ENCODE results near the gene ARID1B. TPM values are rescaled to one million over a fixed set of nuclear protein-coding genes. Genes with fewer than 3 reads are reported as not detected.
A peak's percentile ranks its signal among the peaks of the same experiment; 100 is the strongest.

ARID1B gene
- total and polyA plus RNA-seq, 2 experiments from 2014 or later, result 41.9 to 72.7 TPM

DNA sequence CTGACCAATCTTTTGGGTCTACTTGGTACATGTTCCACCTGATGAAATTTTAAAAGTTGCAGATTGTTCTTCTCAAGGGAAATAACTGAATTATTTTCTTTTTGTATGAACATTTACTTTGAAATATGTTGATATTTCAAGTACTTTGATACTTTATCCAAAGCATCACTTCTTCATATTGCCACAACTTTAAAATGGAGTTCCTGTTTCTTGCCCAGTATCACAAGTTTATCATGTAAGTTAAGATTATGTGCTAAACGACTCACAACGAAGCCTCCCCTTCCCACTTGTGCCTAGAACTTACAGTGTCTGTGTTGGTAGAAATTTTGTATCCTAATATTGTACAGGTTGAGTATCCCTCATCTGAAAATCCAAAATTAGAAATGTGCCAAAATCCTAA lies 108.4 kb downstream of the ARID1B start:
- no peaks in the 10 kb centered on the region for H3K27me3 ChIP-seq
- DNase-seq (ENCODE audit: low read depth in 1 of 2, low spot score in 1 of 2), result no peak
- TF ChIP-seq, protein P1, sequence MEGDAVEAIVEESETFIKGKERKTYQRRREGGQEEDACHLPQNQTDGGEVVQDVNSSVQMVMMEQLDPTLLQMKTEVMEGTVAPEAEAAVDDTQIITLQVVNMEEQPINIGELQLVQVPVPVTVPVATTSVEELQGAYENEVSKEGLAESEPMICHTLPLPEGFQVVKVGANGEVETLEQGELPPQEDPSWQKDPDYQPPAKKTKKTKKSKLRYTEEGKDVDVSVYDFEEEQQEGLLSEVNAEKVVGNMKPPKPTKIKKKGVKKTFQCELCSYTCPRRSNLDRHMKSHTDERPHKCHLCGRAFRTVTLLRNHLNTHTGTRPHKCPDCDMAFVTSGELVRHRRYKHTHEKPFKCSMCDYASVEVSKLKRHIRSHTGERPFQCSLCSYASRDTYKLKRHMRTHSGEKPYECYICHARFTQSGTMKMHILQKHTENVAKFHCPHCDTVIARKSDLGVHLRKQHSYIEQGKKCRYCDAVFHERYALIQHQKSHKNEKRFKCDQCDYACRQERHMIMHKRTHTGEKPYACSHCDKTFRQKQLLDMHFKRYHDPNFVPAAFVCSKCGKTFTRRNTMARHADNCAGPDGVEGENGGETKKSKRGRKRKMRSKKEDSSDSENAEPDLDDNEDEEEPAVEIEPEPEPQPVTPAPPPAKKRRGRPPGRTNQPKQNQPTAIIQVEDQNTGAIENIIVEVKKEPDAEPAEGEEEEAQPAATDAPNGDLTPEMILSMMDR (IDR thresholded peaks at IDR 0.05; ENCODE audit: low read depth, low read length), result no peak
- H3K27ac ChIP-seq, result no peak overlapping the region
- no peaks in the 10 kb centered on the region for H3K9me3 ChIP-seq (ENCODE audit: low read depth)
- H3K36me3 ChIP-seq, result no peaks in the 10 kb centered on the region
- no peak overlapping the region for H3K4me3 ChIP-seq
- H3K4me1 ChIP-seq (ENCODE audit: low read depth), result peaks cover 20% of the 10 kb centered on the region

DNA sequence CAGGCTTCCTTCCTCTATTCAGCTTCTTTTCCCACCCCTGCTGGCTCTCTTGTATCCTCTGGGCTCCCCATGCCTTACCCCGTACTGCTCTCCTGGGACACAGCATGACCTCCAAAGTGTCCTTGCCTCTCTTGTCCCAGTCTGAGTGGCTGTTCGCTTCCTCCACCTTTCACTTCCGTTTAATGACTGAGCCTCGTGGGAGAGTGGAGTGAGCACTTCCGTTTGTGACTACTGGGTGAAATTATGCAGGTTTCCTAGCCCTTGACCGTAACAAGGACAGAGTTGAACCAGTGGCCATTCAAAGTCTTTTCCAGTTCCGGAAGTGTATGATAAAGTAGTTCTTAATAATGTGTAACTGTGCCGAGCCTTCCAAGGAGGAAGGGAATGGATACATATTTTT lies 109.2 kb downstream of the ARID1B start:
- peaks cover 20% of the 10 kb centered on the region for H3K4me1 ChIP-seq (ENCODE audit: low read depth)
- H3K36me3 ChIP-seq, result no peaks in the 10 kb centered on the region
- TF ChIP-seq, protein P1 (IDR thresholded peaks at IDR 0.05; ENCODE audit: low read depth, low read length), result no peak
- DNase-seq (ENCODE audit: low read depth in 1 of 2, low spot score in 1 of 2), result peak in 1 of 2 donors; percentile 64
- no peaks in the 10 kb centered on the region for H3K9me3 ChIP-seq (ENCODE audit: low read depth)
- no peaks in the 10 kb centered on the region for H3K27me3 ChIP-seq
- peak overlapping the region; percentile 48 for H3K27ac ChIP-seq
- no peak overlapping the region for H3K4me3 ChIP-seq

DNA sequence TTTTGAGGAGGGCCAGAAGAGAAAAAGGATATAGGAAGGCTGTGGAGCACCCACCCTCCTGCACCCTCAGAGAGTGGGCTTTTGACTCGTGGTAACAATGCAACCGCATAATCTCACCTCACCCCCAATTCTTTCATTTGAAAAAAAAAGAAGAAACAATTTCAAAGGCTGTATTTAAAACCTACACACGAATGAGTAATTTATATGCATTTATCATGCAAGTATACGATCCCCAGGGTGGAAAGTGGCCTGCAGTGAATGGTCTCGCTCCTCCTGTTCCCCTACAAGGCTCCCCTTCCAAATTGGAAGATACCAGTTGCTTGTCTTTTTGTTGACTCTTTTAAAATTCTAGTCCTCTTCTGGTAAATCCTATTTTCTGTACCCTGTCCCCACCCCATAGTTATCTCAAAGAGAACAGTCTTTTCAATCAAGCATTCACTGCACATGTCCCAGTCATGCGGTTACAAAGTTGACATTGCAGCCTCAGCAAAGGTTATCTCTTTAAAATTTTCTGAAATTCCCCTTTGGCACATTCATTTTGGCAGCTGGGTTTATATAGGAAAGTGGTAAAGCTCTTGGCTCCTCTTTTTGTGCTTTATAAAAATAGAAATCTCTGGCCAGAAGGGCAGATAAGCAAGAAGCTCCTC lies 110.6 kb downstream of the ARID1B start:
- no peaks in the 10 kb centered on the region for H3K9me3 ChIP-seq (ENCODE audit: low read depth)
- H3K4me3 ChIP-seq, result no peak overlapping the region
- H3K27ac ChIP-seq, result peak overlapping the region; percentile 64
- no peaks in the 10 kb centered on the region for H3K36me3 ChIP-seq
- peak in 1 of 2 donors; percentile 22 for DNase-seq (ENCODE audit: low read depth in 1 of 2, low spot score in 1 of 2)
- TF ChIP-seq, protein P1 (IDR thresholded peaks at IDR 0.05; ENCODE audit: low read depth, low read length), result no peak
- peaks cover 20% of the 10 kb centered on the region for H3K4me1 ChIP-seq (ENCODE audit: low read depth)
- no peaks in the 10 kb centered on the region for H3K27me3 ChIP-seq

DNA sequence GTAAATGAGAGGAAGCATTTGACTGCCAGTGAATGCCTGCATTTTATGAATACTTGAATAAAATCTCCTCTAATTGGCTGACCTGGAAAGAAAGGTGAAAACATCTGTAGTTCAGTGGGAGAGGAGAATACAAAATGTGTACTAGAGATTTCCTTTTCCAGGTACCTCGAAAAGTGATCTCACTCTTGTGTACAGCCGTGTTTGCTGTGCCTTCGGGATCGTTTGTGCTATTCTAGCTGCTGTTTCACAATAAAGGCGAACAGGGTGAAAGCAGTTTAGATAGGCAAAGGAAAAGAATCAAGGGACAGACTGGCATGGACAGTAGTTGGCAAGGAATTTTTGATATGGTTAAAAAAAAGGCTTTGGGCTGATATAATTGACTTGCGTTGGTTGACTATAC lies 112.3 kb downstream of the ARID1B start:
- no peaks in the 10 kb centered on the region for H3K36me3 ChIP-seq
- no peak overlapping the region for H3K4me3 ChIP-seq
- no peaks in the 10 kb centered on the region for H3K27me3 ChIP-seq
- H3K9me3 ChIP-seq (ENCODE audit: low read depth), result no peaks in the 10 kb centered on the region
- peaks cover 20% of the 10 kb centered on the region for H3K4me1 ChIP-seq (ENCODE audit: low read depth)
- DNase-seq (ENCODE audit: low read depth in 1 of 2, low spot score in 1 of 2), result no peak
- TF ChIP-seq, protein P1 (IDR thresholded peaks at IDR 0.05; ENCODE audit: low read depth, low read length), result no peak
- H3K27ac ChIP-seq, result no peak overlapping the region

DNA sequence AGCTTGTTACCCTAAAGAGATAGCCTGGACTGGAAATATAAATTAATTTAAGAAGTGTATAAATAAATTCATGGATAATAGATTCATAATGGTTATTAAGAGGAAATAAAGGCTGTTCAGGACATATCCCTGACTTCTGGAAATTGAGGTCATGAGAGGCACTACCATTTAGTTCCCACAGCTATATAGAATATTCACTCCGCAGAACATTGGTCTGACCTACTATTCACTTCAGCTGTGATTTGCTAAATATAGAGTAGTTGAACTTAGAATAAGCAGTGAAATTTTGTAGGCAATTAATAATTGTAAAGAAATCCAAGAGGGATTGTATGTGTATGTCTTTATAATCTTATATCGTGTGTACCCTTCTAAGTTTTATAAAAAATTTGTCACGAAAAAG lies 112.8 kb downstream of the ARID1B start:
- H3K4me3 ChIP-seq, result no peak overlapping the region
- H3K27ac ChIP-seq, result no peak overlapping the region
- DNase-seq (ENCODE audit: low read depth in 1 of 2, low spot score in 1 of 2), result no peak
- H3K27me3 ChIP-seq, result no peaks in the 10 kb centered on the region
- H3K9me3 ChIP-seq (ENCODE audit: low read depth), result no peaks in the 10 kb centered on the region
- TF ChIP-seq, protein P1 (IDR thresholded peaks at IDR 0.05; ENCODE audit: low read depth, low read length), result no peak
- H3K4me1 ChIP-seq (ENCODE audit: low read depth), result peaks cover 23% of the 10 kb centered on the region
- H3K36me3 ChIP-seq, result no peaks in the 10 kb centered on the region
